MM.1S (cell line): ENCODE data around the gene TOMM6.

Experiments
- DNase-seq: peaks from one replicate; pipeline ENCODE4 v3.0.0-alpha.2; 2015
- H2AFZ ChIP-seq: fragments of 300-600 bp; sonication (generic); 2 replicates; pipeline ENCODE4 v1.6.0; 2016; ENCODE audit warnings: antibody characterized with exemption, low read length
- H3F3A ChIP-seq: fragments of 300-600 bp; sonication (generic); 2 replicates; pipeline ENCODE4 v1.6.1; 2016; ENCODE audit warnings: mild to moderate bottlenecking, antibody characterized with exemption, low read length, moderate library complexity, mixed read lengths; ENCODE audit not compliant: insufficient read depth
- H3K27ac ChIP-seq: fragments of 300-600 bp; sonication (generic); 2 replicates; pipeline ENCODE4 v1.5.1; 2016; ENCODE audit warnings: mild to moderate bottlenecking, low read length
- H3K27me3 ChIP-seq: fragments of 300-600 bp; sonication (generic); replicated peaks from 2 replicates; pipeline ENCODE4 v1.6.0; 2016; ENCODE audit warnings: low read length; ENCODE audit not compliant: insufficient read depth
- H3K36me3 ChIP-seq: fragments of 300-600 bp; sonication (generic); replicated peaks from 2 replicates; pipeline ENCODE4 v1.6.1; 2016; ENCODE audit warnings: mild to moderate bottlenecking, low read length, mixed read lengths; ENCODE audit not compliant: insufficient read depth
- H3K4me1 ChIP-seq: fragments of 300-600 bp; sonication (generic); 2 replicates; pipeline ENCODE4 v1.6.1; 2016; ENCODE audit warnings: low read length, mixed read lengths
- H3K4me2 ChIP-seq: fragments of 300-600 bp; sonication (generic); 2 replicates; pipeline ENCODE4 v1.6.0; 2016; ENCODE audit warnings: low read depth, low read length
- H3K4me3 ChIP-seq: fragments of 300-600 bp; sonication (generic); 2 replicates; pipeline ENCODE4 v1.5.1; 2016; ENCODE audit warnings: low read length, mixed read lengths
- H3K79me2 ChIP-seq: fragments of 300-600 bp; sonication (generic); 2 replicates; pipeline ENCODE4 v1.6.1; 2016; ENCODE audit warnings: mixed run types, low read length, mixed read lengths
- H3K9ac ChIP-seq: fragments of 300-600 bp; sonication (generic); 2 replicates; pipeline ENCODE4 v1.6.1; 2016; ENCODE audit warnings: low read length, mixed read lengths
- H3K9me2 ChIP-seq: fragments of 300-600 bp; sonication (generic); replicated peaks from 2 replicates; pipeline ENCODE4 v1.6.1; 2016; ENCODE audit warnings: mild to moderate bottlenecking, low read length, mixed read lengths; ENCODE audit not compliant: insufficient read depth
- H3K9me3 ChIP-seq: fragments of 300-600 bp; sonication (generic); replicated peaks from 2 replicates; pipeline ENCODE4 v1.6.1; 2016; ENCODE audit warnings: mild to moderate bottlenecking, low read length, mixed read lengths; ENCODE audit not compliant: insufficient read depth
- H4K20me1 ChIP-seq: fragments of 300-600 bp; sonication (generic); 2 replicates; pipeline ENCODE4 v1.6.1; 2016; ENCODE audit warnings: mild to moderate bottlenecking, low read length, moderate library complexity, mixed read lengths; ENCODE audit not compliant: insufficient read depth
- EZH2 ChIP-seq: fragments of 300-600 bp; sonication (generic); optimal IDR thresholded peaks from 2 replicates; pipeline ENCODE3; 2017; ENCODE audit warnings: low read depth, mild to moderate bottlenecking, antibody characterized with exemption, low read length, mixed read lengths
- EZH2phosphoT487 ChIP-seq: fragments of 300-600 bp; sonication (generic); IDR thresholded peaks from 2 replicates; pipeline ENCODE4 v1.6.1; 2018; ENCODE audit warnings: antibody characterized with exemption, low read length
- TF ChIP-seq, protein P1 (sequence below): fragments of 300-600 bp; sonication (generic); IDR thresholded peaks from 2 replicates; pipeline ENCODE4 v1.5.1; 2016; ENCODE audit warnings: antibody characterized with exemption, low read length, mixed read lengths

The TOMM6 gene

DNA sequence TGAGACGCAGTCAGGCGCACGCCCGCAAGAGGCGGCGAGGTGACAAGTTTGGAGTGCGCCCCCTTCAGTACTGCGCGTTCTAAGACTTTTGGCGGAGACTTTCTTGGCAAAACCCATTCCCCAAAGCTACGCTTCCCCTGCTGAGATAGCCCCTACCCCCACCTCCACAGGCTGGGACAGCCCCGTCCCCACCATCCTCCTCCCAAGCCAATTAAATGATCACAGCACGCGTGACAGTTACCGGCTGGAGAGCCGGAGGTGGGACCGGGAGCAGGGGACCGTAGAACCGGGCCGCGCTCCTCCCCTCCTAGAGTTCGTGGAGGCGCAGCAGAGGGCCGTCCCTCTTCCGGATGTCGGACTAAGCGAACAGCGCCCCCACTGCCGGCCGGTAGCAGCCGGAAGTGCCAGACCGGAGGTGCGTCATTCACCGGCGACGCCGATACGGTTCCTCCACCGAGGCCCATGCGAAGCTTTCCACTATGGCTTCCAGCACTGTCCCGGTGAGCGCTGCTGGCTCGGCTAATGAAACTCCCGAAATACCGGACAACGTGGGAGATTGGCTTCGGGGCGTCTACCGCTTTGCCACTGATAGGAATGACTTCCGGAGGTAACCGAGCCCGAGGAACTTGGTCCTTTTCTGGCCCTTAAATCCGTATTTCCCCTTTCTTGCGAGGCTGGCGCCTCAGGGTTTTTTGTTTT is at the start of gene TOMM6:
TSS of gene TOMM6 (plus strand) at position 476 of the 699 bp plus-strand sequence. CDS start at position 480, 4 bp downstream.
- H3K9ac ChIP-seq, result peak within 1 kb of the TSS; percentile 92
- H3K9me2 ChIP-seq, result no peaks in the 10 kb centered on the region
- no peaks in the 10 kb centered on the region for H3K9me3 ChIP-seq
- peaks cover 35% of the 10 kb centered on the region for H3K27me3 ChIP-seq
- peak within 1 kb of the TSS; percentile 94 for H3K4me3 ChIP-seq
- TF ChIP-seq EZH2, result no peak
- TF ChIP-seq, protein P1, sequence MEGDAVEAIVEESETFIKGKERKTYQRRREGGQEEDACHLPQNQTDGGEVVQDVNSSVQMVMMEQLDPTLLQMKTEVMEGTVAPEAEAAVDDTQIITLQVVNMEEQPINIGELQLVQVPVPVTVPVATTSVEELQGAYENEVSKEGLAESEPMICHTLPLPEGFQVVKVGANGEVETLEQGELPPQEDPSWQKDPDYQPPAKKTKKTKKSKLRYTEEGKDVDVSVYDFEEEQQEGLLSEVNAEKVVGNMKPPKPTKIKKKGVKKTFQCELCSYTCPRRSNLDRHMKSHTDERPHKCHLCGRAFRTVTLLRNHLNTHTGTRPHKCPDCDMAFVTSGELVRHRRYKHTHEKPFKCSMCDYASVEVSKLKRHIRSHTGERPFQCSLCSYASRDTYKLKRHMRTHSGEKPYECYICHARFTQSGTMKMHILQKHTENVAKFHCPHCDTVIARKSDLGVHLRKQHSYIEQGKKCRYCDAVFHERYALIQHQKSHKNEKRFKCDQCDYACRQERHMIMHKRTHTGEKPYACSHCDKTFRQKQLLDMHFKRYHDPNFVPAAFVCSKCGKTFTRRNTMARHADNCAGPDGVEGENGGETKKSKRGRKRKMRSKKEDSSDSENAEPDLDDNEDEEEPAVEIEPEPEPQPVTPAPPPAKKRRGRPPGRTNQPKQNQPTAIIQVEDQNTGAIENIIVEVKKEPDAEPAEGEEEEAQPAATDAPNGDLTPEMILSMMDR, result peak; percentile 68
- H3K4me1 ChIP-seq, result peaks cover 7% of the 10 kb centered on the region; the same call in 1 of the 2 replicates
- H3K4me2 ChIP-seq, result peak within 1 kb of the TSS; percentile 90
- peak; percentile 92 for DNase-seq
- H3K27ac ChIP-seq, result peak within 1 kb of the TSS; percentile 70
- peaks cover 22% of the 10 kb centered on the region for H3K79me2 ChIP-seq
- H2AFZ ChIP-seq, result peak within 1 kb of the TSS; percentile 91
- H3F3A ChIP-seq, result peaks cover 8% of the 10 kb centered on the region
- no peaks in the 10 kb centered on the region for H3K36me3 ChIP-seq
- no peaks in the 10 kb centered on the region for H4K20me1 ChIP-seq

DNA sequence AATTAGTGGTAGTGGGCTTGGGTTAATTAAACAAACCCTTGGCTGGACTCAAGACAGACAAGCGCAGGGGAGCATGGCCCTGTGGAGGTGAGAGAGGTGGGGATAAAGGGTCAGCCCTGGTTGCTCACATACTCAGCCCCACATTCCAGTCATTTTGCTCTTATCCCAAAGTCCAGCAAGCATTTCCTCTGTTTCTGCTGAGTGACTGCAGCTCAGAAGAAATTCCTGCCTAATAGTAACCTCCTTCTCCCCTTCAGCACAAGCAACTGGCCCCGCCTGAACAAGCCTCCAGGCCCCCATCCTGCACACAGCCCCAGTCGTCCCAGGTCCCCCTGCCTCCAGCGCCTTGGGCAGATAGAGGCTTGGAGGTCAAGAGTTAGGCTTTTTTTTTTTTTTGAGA is 48.5 kb upstream of the TOMM6 start:
- H3K27ac ChIP-seq, result no peak overlapping the region
- no peaks in the 10 kb centered on the region for H4K20me1 ChIP-seq
- TF ChIP-seq EZH2phosphoT487, result no peak
- TF ChIP-seq EZH2, result no peak
- TF ChIP-seq, protein P1, result no peak
- no peaks in the 10 kb centered on the region for H3K9me3 ChIP-seq
- H3F3A ChIP-seq, result peaks cover 1% of the 10 kb centered on the region; the same call in 1 of the 2 replicates
- H2AFZ ChIP-seq, result no peak overlapping the region
- H3K4me1 ChIP-seq, result peaks cover 4% of the 10 kb centered on the region; the same call in 1 of the 2 replicates
- H3K9me2 ChIP-seq, result no peaks in the 10 kb centered on the region
- no peaks in the 10 kb centered on the region; the same call in 1 of the 2 replicates for H3K27me3 ChIP-seq
- DNase-seq, result no peak
- no peaks in the 10 kb centered on the region for H3K36me3 ChIP-seq
- no peak overlapping the region for H3K9ac ChIP-seq
- no peaks in the 10 kb centered on the region for H3K79me2 ChIP-seq
- no peak overlapping the region for H3K4me2 ChIP-seq
- H3K4me3 ChIP-seq, result no peak overlapping the region

GRCh38 chr6:41740366-41741162 is 46.9 kb upstream of the TOMM6 start:
- peaks cover 4% of the 10 kb centered on the region; the same call in 1 of the 2 replicates for H3K4me1 ChIP-seq
- no peak overlapping the region for H3K9ac ChIP-seq
- no peak overlapping the region for H3K27ac ChIP-seq
- no peaks in the 10 kb centered on the region for H3K9me2 ChIP-seq
- H3K4me3 ChIP-seq, result no peak overlapping the region
- H3K36me3 ChIP-seq, result no peaks in the 10 kb centered on the region
- H3K79me2 ChIP-seq, result no peaks in the 10 kb centered on the region
- no peak overlapping the region for H2AFZ ChIP-seq
- DNase-seq, result no peak
- H3F3A ChIP-seq, result no peaks in the 10 kb centered on the region
- TF ChIP-seq, protein P1, result no peak
- TF ChIP-seq EZH2phosphoT487 (no peak), EZH2 (no peak)
- no peaks in the 10 kb centered on the region for H3K9me3 ChIP-seq
- H4K20me1 ChIP-seq, result no peaks in the 10 kb centered on the region
- no peaks in the 10 kb centered on the region; the same call in 1 of the 2 replicates for H3K27me3 ChIP-seq
- no peak overlapping the region for H3K4me2 ChIP-seq
